SK-N-SH (cell line): ENCODE measurements around the gene CRB2. TPM values are rescaled to one million over a fixed set of nuclear protein-coding genes. Genes with fewer than 3 reads are reported as not detected.

Source experiments
- CTCF ChIA-PET: fragments of 300-600, 350-600 bp; formaldehyde crosslinking; extraction: SDS; loops from one replicate; lab custom pipeline; 2021; lab: Yijun Ruan, JAX
- POLR2A ChIA-PET: fragments of 350-600 bp; sonication (Branson Sonifier 250); formaldehyde crosslinking; extraction: SDS; loops from one replicate; lab custom pipeline; 2020; ENCODE audit warnings: antibody characterized with exemption, inconsistent platforms; lab: Yijun Ruan, JAX
- DNase-seq: peaks from one replicate; pipeline ENCODE4 v3.0.0; 2012
- H2AFZ ChIP-seq: fragments of 200-600 bp; sonication (generic); 2 replicates; pipeline ENCODE4 v1.8.1; 2016; ENCODE audit warnings: antibody characterized with exemption, mild to moderate bottlenecking, low read depth
- H3F3A ChIP-seq: fragments of 200-600 bp; sonication (generic); replicated peaks from 2 replicates; pipeline ENCODE3; 2016; ENCODE audit warnings: antibody characterized with exemption, mild to moderate bottlenecking; ENCODE audit not compliant: insufficient read depth
- H3K27ac ChIP-seq, 2 experiments: fragments of 200-500 bp in 1 of 2; fragments of 200-600 bp in 1 of 2; sonication (Bioruptor generic) in 1 of 2; sonication (generic), shearing (Covaris generic) in 1 of 2; 2 replicates each; pipeline versions ENCODE4 v1.5.1 to v1.6.1; 2014 to 2016; ENCODE audit warnings: low read depth in 2 of 2, inconsistent platforms in 1 of 2, low read length in 1 of 2, mild to moderate bottlenecking in 1 of 2, mixed read lengths in 1 of 2
- H3K27me3 ChIP-seq: fragments of 200-600 bp; sonication (generic), shearing (Covaris generic); 2 replicates; pipeline ENCODE4 v1.6.1; 2016; ENCODE audit warnings: mixed run types; ENCODE audit not compliant: insufficient read depth
- H3K36me3 ChIP-seq, 2 experiments: fragments of 200-500 bp in 1 of 2; fragments of 200-600 bp in 1 of 2; sonication (Bioruptor generic) in 1 of 2; sonication (generic) in 1 of 2; replicated peaks in 1 of 2; 2 replicates each; pipeline versions ENCODE3 to v1.5.1; 2014 to 2016; ENCODE audit warnings: low read length in 1 of 2, mild to moderate bottlenecking in 1 of 2; ENCODE audit not compliant: insufficient read depth in 2 of 2, control insufficient read depth in 1 of 2
- H3K4me1 ChIP-seq, 2 experiments: fragments of 200-500 bp in 1 of 2; fragments of 200-600 bp in 1 of 2; sonication (Bioruptor generic) in 1 of 2; sonication (generic), shearing (Covaris generic) in 1 of 2; 2 replicates each; pipeline versions ENCODE4 v1.5.1 to v1.6.1; 2014 to 2016; ENCODE audit warnings: low read depth in 1 of 2, low read length in 1 of 2, mixed run types in 1 of 2; ENCODE audit not compliant: insufficient read depth in 2 of 2, control insufficient read depth in 1 of 2
- H3K4me2 ChIP-seq: fragments of 200-600 bp; sonication (generic), shearing (Covaris generic); 2 replicates; pipeline ENCODE4 v1.6.1; 2017; ENCODE audit warnings: mixed run types
- H3K4me3 ChIP-seq, 2 experiments: fragments of 200-500 bp in 1 of 2; fragments of 200-600 bp in 1 of 2; sonication (Bioruptor generic) in 1 of 2; sonication (generic), shearing (Covaris generic) in 1 of 2; 2 replicates each; pipeline versions ENCODE4 v1.5.1 to v1.8.1; 2014 to 2016; ENCODE audit warnings: low read depth in 2 of 2, inconsistent platforms in 1 of 2, low read length in 1 of 2, mild to moderate bottlenecking in 1 of 2, mixed read lengths in 1 of 2, moderate library complexity in 1 of 2
- H3K79me2 ChIP-seq: fragments of 200-600 bp; sonication (generic); 2 replicates; pipeline ENCODE4 v1.8.1; 2017; ENCODE audit warnings: mild to moderate bottlenecking; ENCODE audit not compliant: insufficient read depth
- H3K9ac ChIP-seq: fragments of 200-600 bp; sonication (generic); 2 replicates; pipeline ENCODE4 v1.6.1; 2017; ENCODE audit warnings: mixed run types
- H3K9me2 ChIP-seq: fragments of 200-600 bp; sonication (generic); 2 replicates; pipeline ENCODE4 v1.6.1; 2017; ENCODE audit warnings: mixed run types
- H3K9me3 ChIP-seq: fragments of 200-600 bp; sonication (generic); 2 replicates; pipeline ENCODE4 v1.6.1; 2017; ENCODE audit warnings: mixed run types, mild to moderate bottlenecking, moderate library complexity
- H4K20me1 ChIP-seq: fragments of 200-600 bp; sonication (generic); 2 replicates; pipeline ENCODE4 v1.6.1; 2017; ENCODE audit warnings: mild to moderate bottlenecking, mixed run types; ENCODE audit not compliant: insufficient read depth
- CTCF ChIP-seq: fragments of 200-600 bp; sonication (generic); IDR thresholded peaks from 2 replicates; pipeline ENCODE4 v1.6.1; 2017; ENCODE audit warnings: antibody characterized with exemption, mild to moderate bottlenecking, moderate library complexity
- ELF1 ChIP-seq: IDR thresholded peaks from 2 replicates; pipeline ENCODE4 v1.4.0; 2012
- GABPA ChIP-seq: IDR thresholded peaks from 2 replicates; pipeline ENCODE4 v1.4.0; 2012; ENCODE audit warnings: low read depth, mild to moderate bottlenecking
- SMC3 ChIP-seq: IDR thresholded peaks from 2 replicates; pipeline ENCODE4 v1.6.1; 2012; ENCODE audit warnings: low read depth, low read length, improper control_type of control experiment
- WGBS: methylation state at CpG from one replicate; pipeline ENCODE4 v1.1.6; 2017; ENCODE audit warnings: low lambda C conversion rate; 5-methylcytosine and 5-hydroxymethylcytosine counted together
- polyA plus RNA-seq, 3 experiments: library from polyadenylated mRNA; depleted of rRNA; stranded (reverse); fragments of >200 nt; gene quantifications; 2 replicates each; pipeline ENCODE4 v1.2.3, GENCODE V29; 2012
- TF ChIP-seq, protein P1 (sequence below): IDR thresholded peaks from 2 replicates; pipeline ENCODE4 v1.6.1; 2012; ENCODE audit warnings: mild to moderate bottlenecking, low read depth, low read length, moderate library complexity
- TF ChIP-seq, protein P2 (sequence below): IDR thresholded peaks from 2 replicates; pipeline ENCODE4 v1.4.0; 2012; ENCODE audit warnings: low read depth
- TF ChIP-seq, protein P3 (sequence below): IDR thresholded peaks from 2 replicates; pipeline ENCODE4 v1.4.0; 2012; ENCODE audit warnings: low read depth, borderline replicate concordance

CRB2 gene
- polyA plus RNA-seq, 1 of the 3 experiments (the other 2 are of a cell fraction): not detected

- TF ChIP-seq, protein P1, sequence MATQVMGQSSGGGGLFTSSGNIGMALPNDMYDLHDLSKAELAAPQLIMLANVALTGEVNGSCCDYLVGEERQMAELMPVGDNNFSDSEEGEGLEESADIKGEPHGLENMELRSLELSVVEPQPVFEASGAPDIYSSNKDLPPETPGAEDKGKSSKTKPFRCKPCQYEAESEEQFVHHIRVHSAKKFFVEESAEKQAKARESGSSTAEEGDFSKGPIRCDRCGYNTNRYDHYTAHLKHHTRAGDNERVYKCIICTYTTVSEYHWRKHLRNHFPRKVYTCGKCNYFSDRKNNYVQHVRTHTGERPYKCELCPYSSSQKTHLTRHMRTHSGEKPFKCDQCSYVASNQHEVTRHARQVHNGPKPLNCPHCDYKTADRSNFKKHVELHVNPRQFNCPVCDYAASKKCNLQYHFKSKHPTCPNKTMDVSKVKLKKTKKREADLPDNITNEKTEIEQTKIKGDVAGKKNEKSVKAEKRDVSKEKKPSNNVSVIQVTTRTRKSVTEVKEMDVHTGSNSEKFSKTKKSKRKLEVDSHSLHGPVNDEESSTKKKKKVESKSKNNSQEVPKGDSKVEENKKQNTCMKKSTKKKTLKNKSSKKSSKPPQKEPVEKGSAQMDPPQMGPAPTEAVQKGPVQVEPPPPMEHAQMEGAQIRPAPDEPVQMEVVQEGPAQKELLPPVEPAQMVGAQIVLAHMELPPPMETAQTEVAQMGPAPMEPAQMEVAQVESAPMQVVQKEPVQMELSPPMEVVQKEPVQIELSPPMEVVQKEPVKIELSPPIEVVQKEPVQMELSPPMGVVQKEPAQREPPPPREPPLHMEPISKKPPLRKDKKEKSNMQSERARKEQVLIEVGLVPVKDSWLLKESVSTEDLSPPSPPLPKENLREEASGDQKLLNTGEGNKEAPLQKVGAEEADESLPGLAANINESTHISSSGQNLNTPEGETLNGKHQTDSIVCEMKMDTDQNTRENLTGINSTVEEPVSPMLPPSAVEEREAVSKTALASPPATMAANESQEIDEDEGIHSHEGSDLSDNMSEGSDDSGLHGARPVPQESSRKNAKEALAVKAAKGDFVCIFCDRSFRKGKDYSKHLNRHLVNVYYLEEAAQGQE: no peak
- TF ChIP-seq ELF1: no peak
- TF ChIP-seq, protein P2, sequence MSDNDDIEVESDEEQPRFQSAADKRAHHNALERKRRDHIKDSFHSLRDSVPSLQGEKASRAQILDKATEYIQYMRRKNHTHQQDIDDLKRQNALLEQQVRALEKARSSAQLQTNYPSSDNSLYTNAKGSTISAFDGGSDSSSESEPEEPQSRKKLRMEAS: no peak
- no peak for TF ChIP-seq SMC3
- TF ChIP-seq, protein P3, sequence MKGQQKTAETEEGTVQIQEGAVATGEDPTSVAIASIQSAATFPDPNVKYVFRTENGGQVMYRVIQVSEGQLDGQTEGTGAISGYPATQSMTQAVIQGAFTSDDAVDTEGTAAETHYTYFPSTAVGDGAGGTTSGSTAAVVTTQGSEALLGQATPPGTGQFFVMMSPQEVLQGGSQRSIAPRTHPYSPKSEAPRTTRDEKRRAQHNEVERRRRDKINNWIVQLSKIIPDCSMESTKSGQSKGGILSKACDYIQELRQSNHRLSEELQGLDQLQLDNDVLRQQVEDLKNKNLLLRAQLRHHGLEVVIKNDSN: no peak
- no peak for TF ChIP-seq CTCF
- no peak for TF ChIP-seq GABPA
- TF ChIP-seq, all 33 proteins: peak for 0
These were observed 17.0 kb upstream of the CRB2 start (continued) for GRCh38 chr9:123338710-123339665.

DNA sequence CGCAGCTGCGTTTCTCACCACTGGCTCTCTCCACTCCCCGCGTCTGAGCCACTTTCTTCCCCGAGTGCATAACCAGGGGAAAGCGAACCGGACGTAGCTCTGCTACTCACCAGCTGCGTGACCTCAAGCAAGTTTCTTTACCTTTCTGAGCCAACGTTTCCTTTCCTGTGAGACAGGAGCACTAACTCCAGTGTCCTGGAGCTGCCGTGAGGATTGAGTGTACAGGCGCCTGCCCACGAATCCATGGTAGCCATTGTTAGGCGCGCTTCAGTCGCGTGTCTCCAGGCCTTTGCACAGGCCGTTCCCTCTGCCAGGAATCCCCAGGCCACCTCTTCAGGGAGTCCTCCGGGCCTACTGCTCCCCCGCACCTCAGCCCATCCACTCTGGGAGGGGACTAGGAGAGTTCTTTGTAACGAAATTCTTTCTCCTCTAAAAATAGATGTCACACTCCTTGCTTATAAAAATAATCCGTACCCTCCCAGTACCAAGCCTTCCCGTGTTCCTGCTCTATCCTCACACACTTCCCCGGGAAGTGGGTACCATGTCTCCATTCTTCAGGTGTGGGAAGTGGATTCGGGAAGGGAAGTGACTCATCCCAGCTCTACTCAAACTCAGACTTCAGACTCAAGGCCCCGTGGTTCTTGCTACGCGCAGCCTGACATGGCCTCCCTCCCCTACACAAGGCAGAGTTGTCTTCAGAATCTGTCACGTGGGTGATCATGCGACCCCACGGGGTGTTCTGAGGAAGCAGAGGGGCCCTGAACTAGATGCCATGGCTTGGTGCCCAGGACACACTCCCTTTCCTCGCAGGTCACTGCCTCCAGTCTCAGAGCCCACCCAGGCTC lies 16.1 kb upstream of the CRB2 start:
- POLR2A ChIA-PET: no interaction called here
- no peak overlapping the region for H2AFZ ChIP-seq
- H3K4me2 ChIP-seq: no peak overlapping the region

More for the DNA sequence above, 16.1 kb upstream of the CRB2 start:
- H3K4me1 ChIP-seq: peaks cover 0 to 7% of the 10 kb centered on the region in 2 experiments; a peak in 2 of 4 replicates
- no peak overlapping the region for H3K27ac ChIP-seq
- no peak overlapping the region for H3K9ac ChIP-seq
- H3K79me2 ChIP-seq: no peaks in the 10 kb centered on the region
- WGBS: 80% methylated on average over 32 of the region's 32 CpGs
- TF ChIP-seq, protein P3: no peak
- TF ChIP-seq, all 33 proteins: peak for 0
- no peak for DNase-seq
- Histone ChIP-seq H3K9me3 (no peaks in the 10 kb centered on the region), H3F3A (no peaks in the 10 kb centered on the region), H3K27me3 (no peaks in the 10 kb centered on the region), H3K9me2 (no peaks in the 10 kb centered on the region), H3K36me3 (no peaks in the 10 kb centered on the region), H3K4me3 (no peak overlapping the region), H4K20me1 (no peaks in the 10 kb centered on the region)
- CTCF ChIA-PET: interaction anchor here (1.3 to 7.0 kb wide), 2 partner anchors 10 to 45 kb away, joined by 4 to 38 read pairs; no protein-coding TSS in a partner anchor
